Occipital lobe (tissue), 2 donors: ENCODE results near the gene DDX3X. TPM values are rescaled to one million over a fixed set of nuclear protein-coding genes. Genes with fewer than 3 reads are reported as not detected.
"Not testable (repeated sequence)": the region's sequence is repeated elsewhere in the genome, so short reads cannot be mapped to it uniquely, and the experiment has no call there.

Experiments
- DNase-seq: peaks from one replicate; lab custom pipeline; 2025; lab: John Stamatoyannopoulos, UW
- total RNA-seq: library from RNA; depleted of rRNA; stranded (reverse); fragments of >200 nt; gene quantifications from one replicate; pipeline ENCODE4 v1.2.3, GENCODE V29; 2014

DDX3X gene
- total RNA-seq, 1 donor from 2014 or later, result 307 TPM

DNA sequence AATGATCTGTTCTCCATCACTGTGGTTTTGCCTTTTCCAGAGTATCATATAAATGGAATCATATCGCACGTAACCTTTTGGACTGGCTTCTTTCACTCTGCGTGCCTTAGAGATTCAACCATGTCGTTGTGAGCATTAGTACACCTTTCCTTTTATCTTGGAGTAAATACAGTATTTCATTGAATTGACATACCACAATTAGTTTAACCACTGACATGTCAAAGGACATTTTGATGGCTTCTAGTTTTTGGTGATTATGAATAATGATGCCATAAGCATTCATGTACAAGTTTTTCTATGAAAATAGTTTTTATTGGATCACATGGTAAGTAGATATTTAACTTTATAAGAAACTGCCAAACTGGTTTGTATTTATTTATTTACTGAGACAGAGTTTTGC lies 35.2 kb downstream of the DDX3X start:
- DNase-seq, result no peak

DNA sequence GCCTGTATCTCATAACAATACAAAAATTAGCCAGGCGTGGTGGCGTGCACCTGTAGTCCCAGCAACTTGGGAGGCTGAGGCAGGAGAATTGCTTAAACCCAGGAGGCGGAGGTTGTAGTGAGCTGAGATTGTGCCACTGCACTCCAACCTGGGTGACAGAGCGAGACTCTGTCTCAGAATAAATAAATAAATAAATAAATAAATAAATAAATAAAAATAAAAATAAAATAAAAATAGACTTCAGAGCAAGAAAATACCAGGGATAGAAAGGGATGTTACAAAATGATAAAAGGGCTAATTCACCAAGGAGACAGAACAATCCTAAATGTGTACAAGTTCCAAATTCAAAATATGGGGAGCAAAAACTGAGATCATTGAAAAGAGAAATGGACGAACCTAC lies 37.6 kb downstream of the DDX3X start:
- not testable (repeated sequence) for DNase-seq

DNA sequence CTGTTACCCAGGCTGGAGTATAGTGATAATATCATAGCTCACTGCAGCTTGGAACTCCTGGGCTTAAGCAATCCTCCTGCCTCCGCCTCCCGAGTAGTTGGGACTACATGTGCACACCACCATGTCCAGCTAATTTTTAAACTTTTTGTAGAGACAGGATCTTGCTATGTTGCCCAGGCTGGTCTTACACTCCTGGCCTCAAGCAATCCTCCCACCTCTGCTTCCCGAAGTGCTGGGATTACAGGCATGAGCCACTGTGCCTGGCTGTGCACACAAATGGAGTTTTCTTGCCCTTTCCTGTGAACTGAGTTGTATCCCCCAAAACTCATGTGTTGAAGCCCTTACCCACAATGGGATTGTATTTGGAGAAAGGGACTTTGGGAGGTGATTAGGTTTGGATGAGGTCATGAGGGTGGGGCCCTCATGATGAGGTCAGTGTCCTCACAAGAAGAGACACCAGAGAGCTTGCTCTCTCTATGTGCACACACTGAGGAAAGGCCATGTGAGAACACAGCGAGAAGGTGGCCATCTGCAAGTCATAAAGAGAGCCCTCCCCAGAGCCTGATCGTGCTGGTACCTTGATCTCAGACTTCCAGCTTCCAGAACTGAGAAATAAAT lies 40.1 kb downstream of the DDX3X start:
- no peak for DNase-seq

DNA sequence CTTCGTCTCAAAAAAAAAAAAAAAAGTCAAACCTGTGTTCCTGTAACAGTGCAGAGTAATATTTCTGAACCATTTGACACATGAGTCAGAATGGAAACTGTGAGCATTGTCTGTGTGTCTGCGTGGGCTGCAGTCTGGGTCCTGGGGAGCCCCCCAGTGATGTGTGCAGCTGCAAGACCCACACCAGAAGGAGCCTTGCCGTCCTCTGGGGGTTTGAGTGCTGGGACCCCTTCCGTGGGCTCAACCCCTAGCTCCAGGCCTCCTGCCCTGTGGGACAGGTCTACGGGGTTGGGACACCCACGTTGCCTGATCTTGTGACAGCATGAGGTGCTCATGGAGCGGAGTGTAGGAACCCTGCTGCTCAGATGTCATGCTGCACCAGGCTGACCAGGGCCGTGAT lies 43.7 kb downstream of the DDX3X start:
- DNase-seq, result no peak

DNA sequence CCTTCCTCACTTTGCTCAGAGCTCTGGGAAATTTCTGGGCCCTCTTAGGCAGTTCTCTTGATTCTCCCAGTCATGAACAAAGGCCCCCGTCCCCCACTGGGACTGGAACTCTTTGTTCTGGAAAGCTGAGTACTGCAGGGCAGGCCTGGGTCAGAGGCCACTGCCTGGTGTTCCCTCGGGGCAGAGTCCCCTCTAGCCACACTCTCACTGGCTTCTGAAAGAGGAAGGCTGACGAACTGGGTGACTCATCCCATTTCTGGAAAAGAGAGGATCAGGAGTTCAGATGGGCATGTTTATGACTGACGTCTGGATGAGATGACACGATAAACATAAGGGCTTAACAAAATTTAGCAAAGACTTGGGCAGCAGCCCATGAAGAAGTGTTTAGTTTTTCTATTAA lies 47.7 kb downstream of the DDX3X start:
- DNase-seq, result no peak

DNA sequence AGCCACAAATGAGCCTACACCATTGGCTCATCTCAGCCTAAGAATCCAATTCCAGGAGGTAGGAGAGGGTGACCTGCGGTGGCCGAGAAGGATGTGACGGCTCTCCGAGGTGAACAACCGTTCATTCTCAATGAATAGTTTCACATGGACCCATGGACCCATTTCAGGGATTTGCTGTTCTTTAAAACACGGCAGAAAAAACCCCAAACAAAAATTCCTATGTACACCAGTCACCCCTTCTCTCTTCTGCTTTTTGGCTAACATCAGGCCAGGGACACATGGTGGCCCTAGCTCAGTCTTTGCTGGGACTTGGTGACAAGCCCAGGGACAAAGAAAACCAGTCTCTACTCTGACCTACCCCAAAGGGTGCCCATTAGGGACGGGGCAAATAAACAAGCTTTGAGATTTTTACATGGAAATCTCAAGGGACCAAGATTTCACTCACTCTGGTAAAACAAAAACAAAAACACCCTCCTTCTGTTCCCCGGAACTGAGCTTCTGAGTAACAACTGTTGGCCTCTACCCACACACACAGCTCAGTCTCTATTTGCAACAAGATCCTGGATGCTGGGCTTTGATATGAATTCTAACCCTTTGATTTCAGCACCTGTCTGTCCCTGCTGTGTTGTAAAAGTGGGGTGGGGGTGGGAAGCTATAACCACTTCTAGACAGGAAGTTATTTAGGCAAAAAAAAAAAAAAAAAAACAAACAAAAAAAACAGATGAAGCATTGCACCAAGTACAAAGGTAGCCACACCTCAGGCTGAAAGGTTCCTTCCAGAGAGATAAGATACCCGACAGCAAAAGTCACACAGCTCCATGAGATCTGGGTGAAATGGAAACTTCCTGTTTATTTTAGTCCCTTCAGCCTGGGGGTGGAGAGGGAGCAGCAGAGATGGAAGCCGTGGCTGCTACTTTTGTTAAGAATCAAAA lies 49.0 kb downstream of the DDX3X start:
- DNase-seq, result peak; percentile 1

DNA sequence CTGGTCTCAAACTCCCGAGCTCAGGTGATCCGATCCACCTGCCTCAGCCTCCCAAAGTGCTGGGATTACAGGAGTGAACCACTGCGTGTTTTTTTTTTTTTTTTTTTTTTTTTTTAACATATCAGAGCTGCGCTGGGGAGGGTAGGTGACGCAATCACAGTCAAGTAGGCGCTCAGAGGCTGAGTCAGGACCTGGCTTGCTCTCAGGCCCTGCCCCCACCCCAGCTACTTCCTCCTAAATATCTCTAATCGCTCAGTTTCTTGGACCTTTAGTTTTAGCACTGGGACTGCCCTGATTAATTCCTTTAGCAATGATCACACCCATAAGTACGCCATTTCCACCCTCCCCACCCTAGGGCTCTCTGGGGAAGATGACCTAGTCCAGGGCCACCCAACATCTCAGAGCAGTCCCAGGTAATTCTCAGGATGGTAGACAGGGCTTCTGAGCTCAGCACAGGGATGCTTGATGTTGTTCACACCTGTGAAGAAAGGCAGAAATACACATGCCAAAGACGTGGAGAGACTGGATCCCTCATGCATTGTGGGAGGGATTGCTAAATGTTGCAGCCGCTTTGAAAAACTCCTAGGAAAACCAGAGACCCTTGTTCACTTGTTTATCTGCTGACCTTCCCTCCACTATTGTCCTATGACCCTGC lies 50.2 kb downstream of the DDX3X start:
- DNase-seq, result no peak

DNA sequence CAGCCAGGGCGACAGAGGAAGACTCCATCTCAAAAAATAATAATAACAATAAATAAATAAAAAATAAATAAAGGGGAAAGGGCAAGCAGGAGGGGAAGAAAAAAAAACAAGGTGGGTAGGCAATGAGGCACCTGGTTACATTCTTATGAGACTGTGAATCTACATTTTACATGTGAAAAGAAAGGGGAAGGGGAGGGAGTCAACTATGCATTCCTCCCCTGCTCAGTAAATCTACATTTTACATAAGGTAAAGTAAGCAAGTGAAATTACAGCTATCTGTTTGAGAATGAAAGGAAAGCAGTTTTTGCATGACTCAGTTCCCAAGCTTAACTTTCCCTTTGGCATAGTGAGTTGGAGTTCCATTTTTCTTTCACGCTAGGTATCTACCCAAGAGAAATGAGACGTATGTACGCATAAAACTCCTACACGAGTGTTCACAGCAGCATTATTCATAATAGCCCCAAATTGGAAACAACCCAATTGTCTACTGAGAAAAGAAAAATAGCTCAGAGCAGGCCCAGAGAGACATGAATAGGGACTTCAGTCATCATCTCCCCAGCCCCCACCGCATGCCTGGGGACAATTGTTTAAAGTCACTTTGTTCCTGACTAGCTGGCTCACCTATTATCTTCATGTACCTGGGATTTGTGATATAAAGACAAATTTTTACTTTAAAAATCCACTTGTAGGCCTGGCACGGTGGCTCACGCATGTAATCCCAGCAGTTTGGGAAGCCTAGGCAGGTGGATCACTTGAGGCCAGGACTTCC lies 52.4 kb downstream of the DDX3X start:
- no peak for DNase-seq

DNA sequence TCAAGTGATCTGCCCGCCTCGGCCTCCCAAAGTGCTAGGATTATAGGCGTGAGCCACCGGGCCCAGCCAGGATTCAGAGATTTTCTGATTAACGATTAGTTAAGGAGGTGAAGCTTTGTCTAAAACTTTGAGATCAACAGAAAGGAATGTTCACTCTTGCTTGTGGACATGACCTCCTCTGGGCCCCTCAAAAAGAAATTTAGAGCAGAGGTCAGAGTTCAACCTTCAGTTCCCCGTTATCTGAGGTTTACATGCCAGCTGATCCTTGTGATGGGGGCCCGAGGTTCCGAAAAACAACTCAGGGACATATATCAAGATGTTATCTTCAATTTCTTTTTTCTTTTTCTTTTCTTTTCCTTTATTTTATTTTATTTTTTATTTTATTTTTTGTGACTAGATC lies 54.6 kb downstream of the DDX3X start:
- DNase-seq, result no peak

DNA sequence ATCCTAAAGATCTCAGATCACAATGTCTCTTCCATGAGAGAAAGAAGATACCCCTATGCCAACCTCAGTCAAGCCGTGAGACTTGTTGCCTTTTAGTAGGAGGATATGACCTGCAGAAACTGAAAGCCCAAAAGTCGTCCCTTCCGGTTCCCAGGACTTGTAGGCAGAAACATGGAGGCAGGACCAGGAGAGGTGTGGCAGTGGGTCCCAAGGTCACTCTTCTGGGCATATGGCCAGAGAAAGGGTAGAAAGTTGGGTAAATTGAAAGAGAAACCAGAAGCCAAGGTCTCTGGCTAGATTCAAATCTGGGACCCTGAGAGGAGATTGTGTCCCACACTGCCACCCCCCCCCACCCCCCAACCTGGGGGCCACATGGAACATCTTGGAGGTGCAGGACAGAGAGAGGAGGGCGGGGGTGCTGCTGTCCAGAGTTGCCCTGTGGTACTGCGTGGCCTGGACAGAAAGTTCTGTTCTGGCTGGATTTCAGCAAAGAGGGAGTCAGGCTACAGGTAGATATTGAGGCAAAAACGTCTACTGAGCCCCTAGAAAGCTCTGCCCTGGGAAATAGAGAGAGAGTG lies 55.4 kb downstream of the DDX3X start:
- DNase-seq, result no peak

DNA sequence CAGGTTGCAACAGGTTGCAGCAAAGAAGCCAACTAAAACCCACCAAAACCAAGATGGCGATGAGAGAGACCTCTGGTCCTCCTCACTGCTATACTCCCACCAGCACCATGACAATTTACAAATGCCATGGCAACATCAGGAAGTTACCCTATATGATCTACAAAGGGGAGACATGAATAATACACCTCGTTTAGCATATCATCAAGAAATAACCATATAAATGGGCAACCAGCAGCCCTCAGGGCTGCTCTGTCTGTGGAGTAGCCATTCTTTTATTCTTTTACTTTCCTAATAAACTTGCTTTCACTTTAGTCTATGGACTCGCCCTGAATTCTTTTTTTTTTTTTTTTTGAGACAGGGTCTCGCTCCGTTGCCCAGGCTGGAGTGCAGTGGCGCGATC lies 56.6 kb downstream of the DDX3X start:
- DNase-seq, result not testable (repeated sequence)

DNA sequence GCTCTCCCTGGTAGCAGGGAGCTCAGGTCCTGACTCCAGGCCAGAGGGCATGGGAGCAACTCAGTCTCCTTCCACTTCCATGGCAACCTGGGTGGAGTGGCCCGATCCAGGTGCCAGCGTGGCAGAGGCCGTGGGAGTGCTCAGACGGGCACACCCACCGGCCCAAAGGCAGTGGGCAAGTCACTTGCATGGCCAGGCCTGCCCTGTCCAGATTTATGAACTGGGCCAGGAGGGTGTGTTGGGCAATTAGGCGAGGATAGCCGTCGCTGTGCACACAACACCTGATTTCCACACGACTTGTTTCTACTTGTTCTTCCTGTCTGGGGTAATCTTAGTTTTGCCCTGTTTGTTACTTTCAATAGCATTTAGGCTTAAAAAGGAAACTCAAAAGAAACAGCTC lies 57.6 kb downstream of the DDX3X start:
- DNase-seq, result no peak

DNA sequence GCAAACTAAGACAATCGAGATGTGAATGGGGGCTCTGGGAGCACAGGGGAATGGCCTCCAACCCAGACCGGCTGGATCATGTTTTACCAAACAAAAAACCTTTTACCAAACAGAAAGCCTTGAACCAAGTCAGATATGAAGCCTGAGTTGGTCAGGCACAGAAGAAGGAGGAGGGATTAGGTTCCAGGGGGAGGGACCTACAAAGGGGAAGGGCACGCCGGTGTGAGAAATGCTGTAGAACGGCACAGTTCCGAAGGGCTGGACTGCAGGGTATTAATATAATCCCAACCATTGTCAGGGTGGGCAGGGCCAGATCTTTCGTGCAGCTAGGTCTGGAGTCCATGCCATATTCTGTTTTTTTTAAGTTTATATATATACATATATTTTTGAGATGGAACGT lies 60.3 kb downstream of the DDX3X start:
- DNase-seq, result no peak

DNA sequence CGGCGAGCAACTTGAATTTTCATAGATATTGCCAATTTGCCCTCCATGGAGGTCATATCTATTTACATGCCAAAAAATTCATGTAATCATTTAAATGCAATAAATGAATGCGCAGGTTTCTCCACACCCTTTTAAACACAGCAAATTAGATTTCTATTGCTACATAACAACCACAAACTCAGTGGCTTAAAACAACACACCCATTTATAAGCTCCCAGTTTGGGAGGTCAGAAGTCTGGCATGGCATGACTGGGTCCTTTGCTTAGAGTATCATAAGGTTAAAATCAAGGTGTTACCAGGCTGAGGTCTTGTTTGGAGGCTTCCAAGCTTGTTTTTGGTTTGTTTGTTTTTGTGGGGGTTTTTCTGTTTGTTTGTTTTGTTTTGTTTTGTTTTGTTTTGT lies 63.3 kb downstream of the DDX3X start:
- no peak for DNase-seq

DNA sequence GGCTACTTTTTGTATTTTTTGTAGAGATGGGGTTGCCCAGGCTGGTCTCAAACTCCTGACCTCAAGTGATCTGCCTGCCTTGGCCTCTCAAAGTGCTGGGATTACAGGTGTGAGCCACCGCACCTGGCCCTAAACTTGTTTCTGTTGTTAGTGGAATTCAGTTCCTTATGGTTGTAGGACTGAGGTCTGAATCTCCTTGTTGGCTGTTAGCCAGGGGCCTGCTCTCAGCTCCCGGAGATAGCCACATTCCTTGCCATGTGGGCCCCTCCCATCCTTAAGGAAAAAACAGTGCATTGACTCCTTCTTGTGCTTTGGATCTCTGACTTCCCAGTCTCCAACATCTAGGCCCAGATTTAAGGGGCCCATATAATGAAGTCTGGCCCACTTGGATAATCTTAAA lies 63.8 kb downstream of the DDX3X start:
- no peak for DNase-seq

DNA sequence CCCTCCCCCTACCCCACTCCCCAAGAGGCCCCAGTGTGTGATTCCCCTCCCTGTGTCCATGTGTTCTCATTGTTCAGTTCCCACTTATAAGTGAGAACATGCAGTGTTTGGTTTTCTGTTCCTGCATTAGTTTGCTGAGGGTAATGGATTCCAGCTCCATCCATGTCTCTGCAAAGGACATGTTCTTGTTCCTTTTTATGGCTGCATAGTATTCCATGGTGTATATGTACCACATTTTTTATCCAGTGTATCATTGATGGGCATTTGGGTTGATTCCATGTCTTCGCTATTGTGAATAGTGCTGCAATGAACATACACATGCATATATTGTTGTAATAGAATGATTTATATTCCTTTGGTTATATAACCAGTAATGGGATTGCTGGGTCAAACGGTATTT lies 68.6 kb downstream of the DDX3X start:
- DNase-seq, result not testable (repeated sequence)

DNA sequence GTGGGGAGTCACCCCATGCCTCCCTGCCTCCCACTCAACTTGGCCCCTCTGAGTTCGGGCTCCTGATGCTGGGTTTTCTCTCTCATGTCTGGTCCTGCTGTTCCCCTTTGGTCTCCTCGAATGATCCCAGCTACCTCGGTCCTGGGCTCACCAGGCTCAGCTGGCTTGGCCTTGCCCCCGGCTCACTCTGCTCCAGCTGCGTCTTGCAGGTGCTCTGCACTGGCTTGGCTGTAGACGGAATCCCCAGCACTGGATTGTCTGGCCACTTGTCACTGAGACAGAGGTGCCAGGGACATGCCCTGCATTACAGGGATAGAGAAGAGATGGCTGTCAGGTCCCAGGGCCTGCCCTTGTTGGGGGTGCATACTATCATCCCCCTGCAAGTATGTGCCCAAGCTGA lies 71.6 kb downstream of the DDX3X start:
- DNase-seq, result no peak

DNA sequence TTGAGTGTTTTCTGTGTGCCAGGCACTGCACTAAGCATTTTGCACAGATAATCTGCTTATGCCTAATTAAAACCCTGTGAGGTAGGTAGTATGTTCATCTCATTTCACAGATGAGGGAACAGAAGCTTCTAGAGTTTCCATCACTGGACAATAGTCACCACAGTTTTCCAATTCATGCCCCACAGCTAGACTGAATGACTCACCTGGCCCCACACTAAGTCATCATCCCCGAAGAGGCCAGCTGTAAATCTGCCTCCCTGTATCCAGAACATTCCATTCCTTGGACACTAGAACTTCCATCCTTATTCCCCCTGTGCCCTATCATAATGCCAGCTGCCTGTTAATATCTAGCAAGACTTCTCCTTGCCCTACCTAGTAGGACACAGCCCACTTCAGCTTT lies 72.2 kb downstream of the DDX3X start:
- no peak for DNase-seq

DNA sequence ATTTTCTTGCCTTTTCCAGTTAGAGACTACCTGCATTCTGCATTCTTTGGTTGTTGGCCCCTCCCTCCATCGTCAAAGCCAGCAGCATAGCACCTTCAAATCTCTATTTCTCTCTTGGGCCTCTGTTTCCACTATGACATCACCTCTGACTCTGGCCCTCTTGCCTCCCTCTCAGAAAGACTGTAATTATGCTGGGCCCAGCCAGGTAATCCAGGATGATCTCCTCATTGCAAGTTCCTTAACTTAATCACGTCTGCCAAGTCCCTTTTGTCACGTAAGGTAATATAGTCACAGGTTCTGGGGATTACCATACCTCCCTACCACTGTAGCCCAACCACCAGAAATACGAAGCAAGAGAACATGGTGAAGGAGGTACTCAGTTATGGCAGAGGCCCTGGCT lies 73.9 kb downstream of the DDX3X start:
- DNase-seq, result no peak

DNA sequence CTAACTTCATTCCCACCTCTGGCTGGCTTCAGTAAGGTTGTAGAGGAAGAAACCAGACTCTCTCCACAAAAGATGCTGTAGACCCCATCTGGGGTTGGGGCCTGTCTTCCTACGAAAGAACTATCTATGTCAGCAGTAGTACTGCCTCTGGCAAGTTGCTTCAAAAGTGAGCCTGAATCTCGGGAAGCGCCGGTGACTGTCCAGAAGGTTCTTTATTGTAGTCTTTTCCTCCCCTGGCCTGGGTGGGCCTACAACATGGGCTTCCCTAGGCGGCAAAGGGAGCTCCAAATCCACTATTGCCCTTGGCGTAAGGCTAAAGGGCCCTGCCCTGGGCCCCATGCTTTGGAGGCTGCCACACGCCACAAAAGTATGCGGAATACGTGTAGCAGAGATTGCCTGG lies 74.6 kb downstream of the DDX3X start:
- no peak for DNase-seq

DNA sequence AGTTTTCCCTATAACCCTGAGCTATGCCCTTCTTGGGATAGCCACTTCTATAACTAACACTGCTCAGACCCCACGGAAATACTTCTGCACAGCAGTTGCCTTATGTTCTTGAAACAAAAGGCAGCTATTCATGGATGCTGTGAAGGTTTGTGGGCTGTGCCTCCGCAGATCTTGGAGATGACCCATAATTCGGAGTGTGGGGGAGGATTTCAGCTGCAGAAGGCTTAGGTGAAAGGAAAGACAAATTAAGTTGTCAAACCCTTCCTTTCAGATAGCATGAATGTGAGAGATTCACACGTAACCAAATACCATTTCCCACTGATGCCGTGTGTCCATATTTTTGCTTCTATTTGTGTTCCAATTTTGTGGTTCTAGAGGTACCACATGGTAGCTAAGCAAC lies 75.0 kb downstream of the DDX3X start:
- peak; percentile 2 for DNase-seq
